ENCODE measurements around the gene PARD3B.

DNA sequence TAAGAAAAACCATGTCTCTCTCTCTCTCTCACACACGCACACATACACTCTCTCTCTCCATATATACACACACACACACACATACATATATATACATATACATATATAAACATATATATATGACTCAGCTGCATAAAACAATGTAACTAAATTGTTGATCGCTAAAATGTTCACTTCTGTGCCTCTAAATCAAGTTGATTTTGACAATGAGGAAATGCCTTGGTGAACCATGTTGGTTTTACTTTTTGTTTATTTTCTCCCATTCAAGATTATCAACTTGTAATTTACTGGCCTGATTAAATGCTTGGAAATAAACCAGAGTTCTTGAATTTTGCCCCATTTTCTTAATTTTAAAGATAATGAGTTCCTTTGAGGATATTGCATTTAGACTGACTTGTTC is 500.4 kb downstream of the PARD3B start:
- no peak for TF ChIP-seq CTCF (IDR thresholded peaks at IDR 0.05; ENCODE audit: low read depth, low read length, poor library complexity, severe bottlenecking)
- no peak for TF ChIP-seq EZH2phosphoT487 (IDR thresholded peaks at IDR 0.05; ENCODE audit: borderline replicate concordance, low read length)
